22Rv1 (cell line): ENCODE data around the gene CDHR4.

Experiments used
- CTCF ChIP-seq: fragments of 450-650 bp; IDR thresholded peaks from 2 replicates; pipeline ENCODE4 v1.5.1; 2017; ENCODE audit warnings: mild to moderate bottlenecking
- ZFX ChIP-seq: fragments of 450-650 bp; IDR thresholded peaks from 2 replicates; pipeline ENCODE4 v1.6.1; 2017; ENCODE audit warnings: antibody characterized with exemption, borderline replicate concordance

- TF ChIP-seq CTCF (no peak), ZFX (no peak)
Observed at GRCh38 chr3:49775538-49775937, 24.1 kb downstream of the CDHR4 start.
